OCI-LY7 (cell line): ENCODE measurements around the gene EIF4B.

ENCODE experiments used
- EZH2phosphoT487 ChIP-seq: fragments of 200-600 bp; sonication (generic); IDR thresholded peaks from 2 replicates; pipeline ENCODE4 v1.6.1; 2018; ENCODE audit warnings: low read depth, borderline replicate concordance, mild to moderate bottlenecking, mixed run types, antibody characterized with exemption, low read length, moderate library complexity, mixed read lengths
- TF ChIP-seq, protein P1 (sequence below): fragments of 200-600 bp; sonication (generic); conservative IDR thresholded peaks from 2 replicates; pipeline ENCODE4 v1.5.1; 2014; ENCODE audit warnings: mild to moderate bottlenecking, antibody characterized with exemption, low read length, moderate library complexity, mixed read lengths

DNA sequence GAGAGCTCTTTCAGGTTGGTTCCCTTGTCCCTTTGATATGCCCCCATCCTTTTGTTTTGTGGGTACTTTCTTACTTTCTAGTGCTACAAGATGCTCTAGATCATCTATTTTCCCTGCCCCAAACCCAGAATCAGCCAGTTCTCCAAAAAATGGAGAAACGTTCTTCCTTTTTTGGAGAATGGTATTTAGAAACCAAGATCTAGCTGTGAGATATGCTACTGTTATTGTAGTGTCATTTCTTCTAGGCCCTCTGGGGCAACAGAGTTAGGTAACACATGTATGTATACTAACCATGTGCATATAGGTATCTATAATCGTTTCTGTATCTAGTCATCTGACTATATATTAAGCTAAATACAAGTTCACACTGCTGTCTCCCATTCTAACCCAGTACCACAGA, 84.3 kb downstream of the EIF4B start:
- TF ChIP-seq, protein P1, sequence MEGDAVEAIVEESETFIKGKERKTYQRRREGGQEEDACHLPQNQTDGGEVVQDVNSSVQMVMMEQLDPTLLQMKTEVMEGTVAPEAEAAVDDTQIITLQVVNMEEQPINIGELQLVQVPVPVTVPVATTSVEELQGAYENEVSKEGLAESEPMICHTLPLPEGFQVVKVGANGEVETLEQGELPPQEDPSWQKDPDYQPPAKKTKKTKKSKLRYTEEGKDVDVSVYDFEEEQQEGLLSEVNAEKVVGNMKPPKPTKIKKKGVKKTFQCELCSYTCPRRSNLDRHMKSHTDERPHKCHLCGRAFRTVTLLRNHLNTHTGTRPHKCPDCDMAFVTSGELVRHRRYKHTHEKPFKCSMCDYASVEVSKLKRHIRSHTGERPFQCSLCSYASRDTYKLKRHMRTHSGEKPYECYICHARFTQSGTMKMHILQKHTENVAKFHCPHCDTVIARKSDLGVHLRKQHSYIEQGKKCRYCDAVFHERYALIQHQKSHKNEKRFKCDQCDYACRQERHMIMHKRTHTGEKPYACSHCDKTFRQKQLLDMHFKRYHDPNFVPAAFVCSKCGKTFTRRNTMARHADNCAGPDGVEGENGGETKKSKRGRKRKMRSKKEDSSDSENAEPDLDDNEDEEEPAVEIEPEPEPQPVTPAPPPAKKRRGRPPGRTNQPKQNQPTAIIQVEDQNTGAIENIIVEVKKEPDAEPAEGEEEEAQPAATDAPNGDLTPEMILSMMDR, result no peak
- TF ChIP-seq EZH2phosphoT487, result no peak
